ENCODE results near the gene ZNF48.

DNA sequence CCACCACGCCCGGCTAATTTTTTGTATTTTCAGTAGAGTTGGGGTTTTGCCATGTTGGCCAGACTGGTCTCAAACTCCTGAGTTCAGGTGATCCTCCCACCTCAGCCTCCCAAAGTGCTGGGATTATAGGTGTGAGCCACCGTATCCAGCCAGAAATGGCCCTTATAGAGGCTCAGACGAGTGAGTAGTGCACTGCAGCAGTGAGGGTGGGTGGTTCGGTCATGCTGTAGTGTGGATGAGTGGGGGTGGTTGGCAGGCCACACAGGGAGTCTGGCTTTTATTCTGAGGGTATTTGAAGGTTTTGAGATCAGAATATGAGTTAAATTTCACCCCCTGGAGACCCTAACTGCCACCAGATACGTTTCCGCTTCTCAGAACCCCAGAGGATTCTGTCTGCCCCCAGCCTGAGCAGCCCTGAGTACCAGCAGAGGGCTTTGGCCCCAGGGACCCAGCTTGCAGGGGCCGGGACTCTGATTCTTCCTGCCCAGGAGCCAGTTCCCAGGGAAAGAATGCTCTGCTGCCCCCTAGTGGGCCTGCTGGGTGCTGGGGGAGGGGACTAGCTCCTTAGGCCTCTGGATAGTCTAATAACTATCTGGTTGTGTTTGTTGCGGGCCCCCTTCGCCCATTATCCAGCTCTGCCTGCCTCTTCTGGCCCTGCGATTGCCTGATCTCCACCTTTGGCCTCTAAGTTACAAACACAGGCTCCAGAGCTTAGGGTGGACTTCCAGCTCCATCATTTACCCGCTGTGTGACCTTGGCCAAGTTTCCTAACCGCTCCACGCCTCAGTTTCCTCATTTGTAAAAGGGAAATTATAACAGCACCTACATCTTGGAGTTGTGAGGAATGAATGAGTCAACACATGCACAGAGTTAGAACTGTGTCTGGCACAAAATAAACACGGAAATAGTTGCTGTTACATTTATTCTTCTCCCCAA lies 14.2 kb downstream of the ZNF48 start:
- TF ChIP-seq POLR2A (IDR thresholded peaks at IDR 0.05; ENCODE audit: extremely low read depth, insufficient read length) (no peak), MYC (IDR thresholded peaks at IDR 0.05; ENCODE audit: low read depth, low read length) (no peak), MAX (IDR thresholded peaks at IDR 0.05; ENCODE audit: low read depth, low read length) (no peak)
- TF ChIP-seq, protein P1, sequence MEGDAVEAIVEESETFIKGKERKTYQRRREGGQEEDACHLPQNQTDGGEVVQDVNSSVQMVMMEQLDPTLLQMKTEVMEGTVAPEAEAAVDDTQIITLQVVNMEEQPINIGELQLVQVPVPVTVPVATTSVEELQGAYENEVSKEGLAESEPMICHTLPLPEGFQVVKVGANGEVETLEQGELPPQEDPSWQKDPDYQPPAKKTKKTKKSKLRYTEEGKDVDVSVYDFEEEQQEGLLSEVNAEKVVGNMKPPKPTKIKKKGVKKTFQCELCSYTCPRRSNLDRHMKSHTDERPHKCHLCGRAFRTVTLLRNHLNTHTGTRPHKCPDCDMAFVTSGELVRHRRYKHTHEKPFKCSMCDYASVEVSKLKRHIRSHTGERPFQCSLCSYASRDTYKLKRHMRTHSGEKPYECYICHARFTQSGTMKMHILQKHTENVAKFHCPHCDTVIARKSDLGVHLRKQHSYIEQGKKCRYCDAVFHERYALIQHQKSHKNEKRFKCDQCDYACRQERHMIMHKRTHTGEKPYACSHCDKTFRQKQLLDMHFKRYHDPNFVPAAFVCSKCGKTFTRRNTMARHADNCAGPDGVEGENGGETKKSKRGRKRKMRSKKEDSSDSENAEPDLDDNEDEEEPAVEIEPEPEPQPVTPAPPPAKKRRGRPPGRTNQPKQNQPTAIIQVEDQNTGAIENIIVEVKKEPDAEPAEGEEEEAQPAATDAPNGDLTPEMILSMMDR (IDR thresholded peaks at IDR 0.05; ENCODE audit: low read depth, low read length): peak; percentile 90

Data from NB4 (cell line).